ENCODE measurements around the gene INO80E.

The INO80E gene

GRCh38 chr16:29977063-29977825 is 18.8 kb upstream of the INO80E start:
- no peak for DNase-seq

DNA sequence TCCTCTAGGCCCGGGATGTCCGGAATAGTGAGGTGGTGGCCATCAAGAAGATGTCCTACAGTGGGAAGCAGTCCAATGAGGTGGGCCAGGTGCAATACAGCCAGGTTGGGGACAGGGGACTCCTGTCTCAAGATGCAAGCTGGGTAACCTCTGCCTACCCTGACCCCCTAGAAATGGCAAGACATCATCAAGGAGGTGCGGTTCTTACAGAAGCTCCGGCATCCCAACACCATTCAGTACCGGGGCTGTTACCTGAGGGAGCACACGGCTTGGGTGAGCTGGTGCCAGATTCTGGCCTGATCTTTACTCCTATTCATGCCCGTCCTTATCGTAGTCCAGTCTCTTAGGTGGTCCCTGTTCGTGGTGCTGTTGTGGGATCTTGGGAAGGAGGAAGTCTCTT is 18.0 kb upstream of the INO80E start:
- no peak for DNase-seq

- DNase-seq: no peak
Observed at GRCh38 chr16:29978564-29979270, 17.3 kb upstream of the INO80E start.

- DNase-seq: no peak
Observed at GRCh38 chr16:29982560-29983419, 13.3 kb upstream of the INO80E start.

DNA sequence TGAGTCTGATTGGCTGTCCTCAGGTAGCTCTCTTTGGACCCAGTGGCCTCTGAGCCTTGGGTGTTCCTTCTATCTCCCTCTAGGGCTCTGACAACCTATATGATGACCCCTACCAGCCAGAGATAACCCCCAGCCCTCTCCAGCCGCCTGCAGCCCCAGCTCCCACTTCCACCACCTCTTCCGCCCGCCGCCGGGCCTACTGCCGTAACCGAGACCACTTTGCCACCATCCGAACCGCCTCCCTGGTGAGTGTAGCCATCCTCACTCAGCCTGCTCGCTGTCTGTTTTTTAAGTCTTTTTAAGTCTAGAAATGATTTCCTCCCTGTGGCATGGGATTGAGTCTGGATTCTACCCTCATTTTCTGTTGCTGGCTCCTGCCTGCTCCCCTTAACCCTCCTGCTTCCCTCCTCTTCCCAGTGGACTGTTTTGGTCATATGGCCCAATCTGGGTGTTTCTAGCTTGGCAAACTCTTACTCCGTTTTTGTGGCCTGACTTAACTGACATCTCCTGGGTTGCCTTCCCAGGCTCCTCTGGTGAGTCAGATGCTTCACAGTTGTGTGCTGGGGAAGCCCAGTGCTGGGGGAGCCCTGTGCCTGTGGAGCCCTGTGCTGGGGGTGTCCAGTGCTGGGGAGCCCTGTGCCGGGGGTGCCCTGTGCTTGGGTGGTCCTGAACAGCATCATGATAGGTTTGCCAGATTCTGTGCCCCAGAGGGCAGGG is 12.5 kb upstream of the INO80E start:
- DNase-seq: no peak

DNA sequence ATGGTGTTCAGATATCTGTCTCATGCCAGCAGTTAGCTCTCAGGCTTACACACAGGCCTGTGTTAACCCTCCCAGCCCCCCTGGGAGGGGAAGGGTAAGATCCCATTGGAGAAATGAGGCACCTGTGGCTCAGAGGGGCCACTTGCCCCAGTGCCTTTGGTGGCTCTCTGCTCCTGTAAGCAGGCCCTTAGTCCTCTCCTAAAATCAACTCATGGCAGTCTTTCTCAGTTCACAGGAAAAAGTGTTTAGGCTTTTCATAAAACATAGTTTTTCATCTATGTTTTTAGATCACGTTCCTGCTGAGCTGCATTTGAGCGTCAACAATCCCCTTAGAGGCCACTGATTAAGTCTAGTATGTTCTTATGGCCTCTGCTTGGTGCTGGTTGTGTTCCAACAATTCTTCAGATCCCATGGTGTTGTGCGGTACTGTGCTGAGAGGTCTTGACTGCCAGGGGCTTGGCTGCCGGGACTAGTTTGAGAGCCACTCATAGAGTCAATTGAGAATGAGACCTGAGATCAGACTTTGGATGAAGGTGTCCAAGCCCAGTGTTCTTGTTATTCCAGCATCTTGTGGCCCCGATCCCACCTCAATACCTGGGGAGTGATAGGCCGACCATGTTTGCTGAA is 11.8 kb upstream of the INO80E start:
- DNase-seq: no peak

GRCh38 chr16:29984764-29985147 is 11.3 kb upstream of the INO80E start:
- DNase-seq: no peak

DNA sequence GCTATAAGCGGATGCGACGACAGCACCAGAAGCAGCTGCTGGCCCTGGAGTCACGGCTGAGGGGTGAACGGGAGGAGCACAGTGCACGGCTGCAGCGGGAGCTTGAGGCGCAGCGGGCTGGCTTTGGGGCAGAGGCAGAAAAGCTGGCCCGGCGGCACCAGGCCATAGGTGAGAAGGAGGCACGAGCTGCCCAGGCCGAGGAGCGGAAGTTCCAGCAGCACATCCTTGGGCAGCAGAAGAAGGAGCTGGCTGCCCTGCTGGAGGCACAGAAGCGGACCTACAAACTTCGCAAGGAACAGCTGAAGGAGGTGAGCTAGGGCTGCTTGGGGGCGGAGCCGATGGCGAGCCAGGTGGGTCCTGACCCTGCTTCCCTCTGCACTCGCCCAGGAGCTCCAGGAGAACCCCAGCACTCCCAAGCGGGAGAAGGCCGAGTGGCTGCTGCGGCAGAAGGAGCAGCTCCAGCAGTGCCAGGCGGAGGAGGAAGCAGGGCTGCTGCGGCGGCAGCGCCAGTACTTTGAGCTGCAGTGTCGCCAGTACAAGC is 10.7 kb upstream of the INO80E start:
- no peak for DNase-seq

DNA sequence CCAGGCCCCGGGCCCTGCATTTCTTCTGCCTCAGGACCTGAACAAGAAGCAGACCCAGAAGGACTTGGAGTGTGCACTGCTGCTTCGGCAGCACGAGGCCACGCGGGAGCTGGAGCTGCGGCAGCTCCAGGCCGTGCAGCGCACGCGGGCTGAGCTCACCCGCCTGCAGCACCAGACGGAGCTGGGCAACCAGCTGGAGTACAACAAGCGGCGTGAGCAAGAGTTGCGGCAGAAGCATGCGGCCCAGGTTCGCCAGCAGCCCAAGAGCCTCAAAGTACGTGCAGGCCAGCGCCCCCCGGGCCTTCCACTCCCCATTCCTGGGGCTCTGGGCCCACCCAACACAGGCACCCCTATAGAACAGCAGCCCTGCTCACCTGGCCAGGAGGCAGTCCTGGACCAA is 9.8 kb upstream of the INO80E start:
- DNase-seq: no peak

- no peak for DNase-seq
Observed at GRCh38 chr16:29986931-29987330, 9.1 kb upstream of the INO80E start.

GRCh38 chr16:29987371-29988085 is 8.5 kb upstream of the INO80E start:
- DNase-seq: no peak

GRCh38 chr16:29988346-29989075 is 7.5 kb upstream of the INO80E start:
- DNase-seq: no peak

- DNase-seq: no peak
Observed at GRCh38 chr16:29989111-29989858, 6.8 kb upstream of the INO80E start.

DNA sequence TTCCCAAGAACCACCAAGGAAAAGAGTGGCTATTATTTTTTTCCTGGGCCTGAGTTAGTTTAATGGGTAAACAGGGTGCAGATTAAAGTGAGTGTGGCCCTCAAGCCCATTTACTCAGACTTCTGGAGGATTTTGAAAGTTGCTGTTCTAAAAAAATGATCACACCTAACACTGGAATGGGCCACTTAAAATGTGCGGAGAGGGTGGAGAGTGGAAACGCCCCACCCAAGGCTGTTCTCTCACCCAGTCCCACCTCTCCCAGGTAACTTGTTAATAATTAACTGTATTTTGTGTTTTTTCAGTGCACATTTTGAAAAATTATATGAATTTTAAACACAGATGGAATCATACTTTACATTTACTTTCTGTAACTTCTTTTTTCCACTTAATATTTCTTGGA is 6.0 kb upstream of the INO80E start:
- no peak for DNase-seq

- no peak for DNase-seq
Observed at GRCh38 chr16:29990883-29991570, 5.0 kb upstream of the INO80E start.

DNA sequence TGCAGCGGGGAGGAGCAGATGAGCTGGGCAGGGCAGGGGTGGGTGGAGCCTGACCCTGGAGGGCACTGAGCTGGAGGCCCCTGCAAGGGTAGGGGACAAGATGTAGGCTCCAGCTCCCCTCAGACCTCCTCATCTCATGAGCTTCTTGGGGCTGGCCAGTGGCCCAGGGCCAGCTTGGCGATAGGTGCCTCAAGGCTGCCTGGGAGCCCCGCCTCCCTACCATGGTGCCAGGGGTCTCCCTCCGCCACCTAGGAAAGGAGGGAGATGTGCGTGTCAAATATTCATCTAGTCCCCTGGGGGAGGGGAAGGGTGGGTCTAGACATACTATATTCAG is 4.5 kb upstream of the INO80E start:
- DNase-seq: no peak

DNA sequence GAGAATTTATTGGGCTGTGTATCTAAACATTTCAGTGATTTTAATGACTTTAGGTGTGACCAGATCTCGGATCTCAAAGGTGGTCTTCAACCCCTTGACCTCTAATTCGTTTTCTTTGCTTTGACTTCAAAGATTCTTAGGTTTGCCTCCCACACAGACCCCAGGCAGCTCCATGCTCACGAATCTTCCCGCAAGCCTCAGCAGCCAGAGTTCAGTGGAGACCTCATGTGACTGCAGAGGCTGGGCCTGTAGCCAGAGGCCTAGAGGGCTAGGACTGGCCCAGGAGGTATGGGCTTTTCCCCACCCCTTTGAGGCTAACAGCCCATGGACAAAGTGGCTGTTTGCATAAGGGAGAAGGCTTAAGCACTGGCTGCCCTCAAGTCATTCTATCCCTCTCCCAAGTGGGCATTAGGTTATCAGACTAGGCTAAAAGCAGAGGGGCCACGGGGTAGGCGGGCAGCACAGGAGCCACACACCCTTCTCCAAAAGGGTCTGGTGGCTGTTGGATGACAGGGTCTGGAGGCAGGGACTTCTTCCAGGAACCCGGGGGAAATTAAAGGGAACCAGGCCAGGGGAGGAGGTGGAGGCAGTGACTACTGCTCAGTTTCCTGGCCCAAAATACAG is 3.6 kb upstream of the INO80E start:
- DNase-seq: no peak

DNA sequence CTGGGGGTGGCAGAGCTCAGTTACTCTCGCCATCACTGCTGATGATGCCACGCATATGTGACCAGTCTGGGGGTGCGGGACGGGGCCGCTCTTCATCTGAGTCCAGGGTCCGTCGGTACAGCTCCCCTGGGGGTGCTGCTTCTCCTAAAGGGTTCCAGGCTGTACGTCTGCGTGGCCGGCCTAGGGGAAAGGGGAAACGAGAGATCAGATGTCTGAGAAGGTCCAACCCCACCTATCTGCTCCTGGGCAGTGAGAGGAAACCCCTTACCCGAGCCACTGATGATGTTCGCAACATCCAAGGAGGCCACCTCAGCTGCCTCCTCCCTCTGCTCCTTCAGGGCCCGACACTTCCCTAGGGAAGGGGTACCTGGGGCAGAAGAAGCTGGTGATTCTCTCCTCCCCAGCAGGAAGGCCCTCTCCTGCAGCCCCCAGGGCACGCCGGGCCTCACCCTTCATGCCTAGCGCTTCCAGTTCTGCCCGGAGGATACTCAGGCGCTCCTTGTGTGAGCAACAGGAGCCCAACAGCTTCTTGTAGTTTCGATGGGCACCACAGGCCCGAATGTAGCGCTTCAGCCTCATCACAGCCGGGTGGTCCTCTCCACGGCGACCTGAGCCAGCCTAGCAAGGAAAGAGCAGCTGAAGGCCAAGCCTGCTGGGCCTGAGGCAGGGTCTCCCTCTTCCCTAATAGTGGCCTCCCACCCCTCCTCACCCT is 2.7 kb upstream of the INO80E start:
- no peak for DNase-seq
